Dedifferentiated amniotic fluid mesenchymal stem cell (primary cell): ENCODE measurements around the gene CACNA1D.

Experiments used
- DNase-seq: peaks from one replicate; pipeline ENCODE4 v3.0.0-alpha.2; 2016; ENCODE audit errors: extremely low spot score

The CACNA1D gene

GRCh38 chr3:53806182-53807116, 312.0 kb downstream of the CACNA1D start:
- DNase-seq = peak; percentile 91

DNA sequence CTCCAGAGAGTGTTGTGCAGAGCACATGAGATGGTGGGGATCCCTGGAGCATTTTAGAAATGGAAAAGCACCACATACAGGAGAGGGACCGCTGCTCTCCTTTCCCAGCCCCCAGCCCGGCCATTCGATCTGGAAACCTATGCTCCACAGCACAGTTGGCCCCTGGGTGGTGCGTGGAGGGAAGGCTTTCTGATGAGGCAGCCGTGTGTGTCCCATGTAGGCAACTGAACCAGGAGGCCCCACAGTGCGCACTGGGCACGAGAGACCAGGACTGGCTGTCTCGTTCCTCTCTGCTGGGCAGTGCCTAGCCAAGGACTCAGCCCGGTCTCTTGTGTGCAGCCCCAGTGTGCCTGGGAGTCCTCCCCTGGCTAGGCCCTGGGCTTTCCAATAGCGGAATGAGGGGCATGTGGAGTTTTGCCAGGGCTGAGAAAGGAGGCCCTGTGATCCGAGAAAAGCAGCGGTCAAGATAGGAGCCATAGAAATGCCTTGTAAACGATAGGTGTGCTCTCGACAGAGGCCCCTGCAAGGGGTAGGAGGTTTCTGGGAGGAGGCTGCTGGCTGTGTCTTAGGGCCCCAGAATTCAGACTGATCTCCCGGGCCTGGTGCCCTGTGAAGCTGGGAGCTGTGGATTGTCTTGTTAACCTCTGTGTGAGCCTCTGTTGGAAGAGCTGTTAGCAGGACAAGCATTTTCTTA, 312.9 kb downstream of the CACNA1D start:
- DNase-seq = no peak

GRCh38 chr3:53808496-53808895, 314.1 kb downstream of the CACNA1D start:
- no peak for DNase-seq

DNA sequence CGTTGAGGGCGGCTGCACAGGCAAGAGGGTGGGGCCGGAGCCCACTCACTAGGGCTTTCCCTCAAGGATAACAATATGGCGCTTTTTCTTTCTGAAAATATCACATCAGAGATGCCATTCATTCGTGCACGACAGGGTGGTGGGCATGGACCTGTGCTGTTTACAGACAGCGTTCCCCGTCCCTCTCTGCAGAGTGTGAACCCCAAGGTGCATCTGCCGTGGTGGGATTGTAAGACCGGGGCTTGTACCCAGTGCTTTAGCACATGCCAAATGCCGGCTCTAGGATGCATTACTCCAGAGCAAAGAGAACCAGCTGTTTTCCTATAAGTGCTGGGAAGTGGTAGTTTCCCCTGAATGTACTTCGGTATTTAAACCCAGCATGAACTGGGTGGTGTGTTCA, 314.9 kb downstream of the CACNA1D start:
- no peak for DNase-seq

- no peak for DNase-seq
These were observed 315.5 kb downstream of the CACNA1D start for GRCh38 chr3:53809764-53810400.

DNA sequence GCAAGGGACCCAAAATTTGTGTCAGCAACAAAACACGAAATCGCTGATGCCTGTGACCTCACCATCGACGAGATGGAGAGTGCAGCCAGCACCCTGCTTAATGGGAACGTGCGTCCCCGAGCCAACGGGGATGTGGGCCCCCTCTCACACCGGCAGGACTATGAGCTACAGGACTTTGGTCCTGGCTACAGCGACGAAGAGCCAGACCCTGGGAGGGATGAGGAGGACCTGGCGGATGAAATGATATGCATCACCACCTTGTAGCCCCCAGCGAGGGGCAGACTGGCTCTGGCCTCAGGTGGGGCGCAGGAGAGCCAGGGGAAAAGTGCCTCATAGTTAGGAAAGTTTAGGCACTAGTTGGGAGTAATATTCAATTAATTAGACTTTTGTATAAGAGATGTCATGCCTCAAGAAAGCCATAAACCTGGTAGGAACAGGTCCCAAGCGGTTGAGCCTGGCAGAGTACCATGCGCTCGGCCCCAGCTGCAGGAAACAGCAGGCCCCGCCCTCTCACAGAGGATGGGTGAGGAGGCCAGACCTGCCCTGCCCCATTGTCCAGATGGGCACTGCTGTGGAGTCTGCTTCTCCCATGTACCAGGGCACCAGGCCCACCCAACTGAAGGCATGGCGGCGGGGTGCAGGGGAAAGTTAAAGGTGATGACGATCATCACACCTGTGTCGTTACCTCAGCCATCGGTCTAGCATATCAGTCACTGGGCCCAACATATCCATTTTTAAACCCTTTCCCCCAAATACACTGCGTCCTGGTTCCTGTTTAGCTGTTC, 316.9 kb downstream of the CACNA1D start:
- DNase-seq = no peak

DNA sequence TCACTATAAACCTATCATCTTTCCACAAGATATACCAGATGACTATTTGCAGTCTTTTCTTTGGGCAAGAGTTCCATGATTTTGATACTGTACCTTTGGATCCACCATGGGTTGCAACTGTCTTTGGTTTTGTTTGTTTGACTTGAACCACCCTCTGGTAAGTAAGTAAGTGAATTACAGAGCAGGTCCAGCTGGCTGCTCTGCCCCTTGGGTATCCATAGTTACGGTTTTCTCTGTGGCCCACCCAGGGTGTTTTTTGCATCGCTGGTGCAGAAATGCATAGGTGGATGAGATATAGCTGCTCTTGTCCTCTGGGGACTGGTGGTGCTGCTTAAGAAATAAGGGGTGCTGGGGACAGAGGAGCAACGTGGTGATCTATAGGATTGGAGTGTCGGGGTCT, 318.0 kb downstream of the CACNA1D start:
- no peak for DNase-seq

DNA sequence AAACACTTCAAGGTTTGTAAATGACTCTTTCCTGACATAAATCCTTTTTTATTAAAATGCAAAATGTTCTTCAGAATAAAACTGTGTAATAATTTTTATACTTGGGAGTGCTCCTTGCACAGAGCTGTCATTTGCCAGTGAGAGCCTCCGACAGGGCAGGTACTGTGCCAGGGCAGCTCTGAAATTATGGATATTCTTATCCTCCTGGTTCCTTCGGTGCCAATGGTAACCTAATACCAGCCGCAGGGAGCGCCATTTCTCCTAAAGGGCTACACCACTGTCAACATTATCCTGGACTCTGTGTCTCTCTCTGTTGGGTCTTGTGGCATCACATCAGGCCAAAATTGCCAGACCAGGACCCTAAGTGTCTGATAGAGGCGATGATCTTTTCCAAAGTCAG, 318.8 kb downstream of the CACNA1D start:
- no peak for DNase-seq

GRCh38 chr3:53813876-53814275, 319.5 kb downstream of the CACNA1D start:
- DNase-seq = no peak

DNA sequence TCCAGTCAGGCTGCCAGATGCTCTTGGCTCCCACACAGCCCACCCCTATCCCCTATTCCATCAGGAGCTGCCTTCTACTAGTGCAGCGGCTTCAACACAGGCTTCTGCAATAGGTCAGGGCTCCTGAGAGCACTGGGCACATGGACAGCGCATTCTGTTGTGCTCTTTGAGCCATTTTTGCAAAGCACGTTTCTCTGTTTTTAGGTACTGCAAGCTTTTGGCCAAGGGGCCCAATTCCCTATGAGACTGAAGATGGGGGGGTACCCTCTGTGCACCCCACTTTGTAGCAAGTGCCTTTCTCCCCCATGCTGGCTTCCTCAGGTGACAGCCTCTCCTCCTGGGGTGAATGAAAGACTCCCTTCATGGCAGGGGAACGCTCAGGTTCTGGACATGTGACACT, 320.7 kb downstream of the CACNA1D start:
- DNase-seq = no peak

- DNase-seq = no peak
These were observed 321.2 kb downstream of the CACNA1D start for GRCh38 chr3:53815651-53816050.

- DNase-seq = no peak
These were observed 322.0 kb downstream of the CACNA1D start for GRCh38 chr3:53816425-53816824.

GRCh38 chr3:53817211-53817610, 322.8 kb downstream of the CACNA1D start:
- DNase-seq = no peak

- no peak for DNase-seq
These were observed 323.4 kb downstream of the CACNA1D start for GRCh38 chr3:53817809-53818208.

DNA sequence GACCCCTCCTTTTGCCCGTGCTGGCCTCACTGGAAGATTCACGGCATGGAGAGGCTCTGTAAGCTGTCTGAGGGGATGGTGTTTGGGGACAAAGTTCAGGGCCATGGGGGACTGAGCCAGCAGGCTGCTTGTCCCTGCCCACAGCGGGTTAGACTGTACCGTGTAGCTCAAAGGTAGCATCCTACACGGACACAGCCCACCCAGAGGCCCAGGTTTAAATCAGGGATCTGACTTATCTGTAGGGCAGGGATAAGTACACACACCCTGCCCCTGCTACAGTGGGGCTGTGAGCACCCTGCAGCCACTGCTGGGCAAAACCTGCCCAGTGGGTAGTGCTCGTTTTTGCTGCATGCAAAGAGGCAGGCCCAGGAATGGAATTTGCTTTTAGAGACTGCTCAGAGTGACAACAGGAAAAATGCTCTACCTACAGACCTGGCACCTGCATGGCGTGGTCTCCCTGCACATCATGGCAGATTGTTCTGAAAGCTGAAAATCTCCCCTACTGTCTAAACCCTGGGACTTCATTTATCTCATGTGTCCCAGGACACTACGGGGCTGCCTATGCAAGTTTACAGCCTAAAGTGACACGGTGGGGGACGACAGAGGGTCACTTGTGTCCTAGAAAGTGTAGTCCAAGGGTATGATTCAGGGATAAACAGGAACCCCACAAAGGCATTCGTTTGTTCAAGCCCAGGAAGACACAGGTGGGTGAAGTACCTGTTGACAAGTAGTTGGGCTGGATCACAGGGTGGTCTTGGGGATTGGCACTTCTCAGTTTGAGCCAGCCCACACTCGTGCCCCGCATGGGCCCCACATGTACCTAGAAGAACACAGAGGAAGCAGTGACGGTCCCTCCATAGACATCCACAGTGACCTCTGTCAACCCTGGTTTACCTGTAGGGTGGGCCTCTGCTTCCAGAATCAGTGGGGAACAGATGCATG, 324.1 kb downstream of the CACNA1D start:
- DNase-seq = no peak

GRCh38 chr3:53819163-53819868, 324.9 kb downstream of the CACNA1D start:
- no peak for DNase-seq

DNA sequence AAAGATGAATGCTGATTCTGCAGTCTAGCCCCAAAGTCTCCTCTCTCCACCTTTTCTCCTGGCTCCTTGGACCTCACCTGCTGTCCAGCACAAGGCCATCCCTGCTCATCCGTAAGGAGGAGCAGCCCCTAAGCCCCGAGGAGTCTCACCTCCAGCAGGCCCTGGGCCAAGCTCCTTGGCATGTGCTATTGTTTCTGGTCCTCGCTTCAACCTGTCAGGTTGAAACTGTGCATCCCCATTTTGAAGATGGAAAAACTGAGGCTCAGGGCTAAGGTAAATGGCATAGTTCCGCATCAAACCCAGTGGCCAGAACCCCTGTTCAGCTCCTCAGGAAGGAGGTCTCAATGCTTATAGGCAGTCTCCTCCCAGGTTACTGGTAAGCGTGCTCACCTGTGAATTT, 325.7 kb downstream of the CACNA1D start:
- DNase-seq = no peak

DNA sequence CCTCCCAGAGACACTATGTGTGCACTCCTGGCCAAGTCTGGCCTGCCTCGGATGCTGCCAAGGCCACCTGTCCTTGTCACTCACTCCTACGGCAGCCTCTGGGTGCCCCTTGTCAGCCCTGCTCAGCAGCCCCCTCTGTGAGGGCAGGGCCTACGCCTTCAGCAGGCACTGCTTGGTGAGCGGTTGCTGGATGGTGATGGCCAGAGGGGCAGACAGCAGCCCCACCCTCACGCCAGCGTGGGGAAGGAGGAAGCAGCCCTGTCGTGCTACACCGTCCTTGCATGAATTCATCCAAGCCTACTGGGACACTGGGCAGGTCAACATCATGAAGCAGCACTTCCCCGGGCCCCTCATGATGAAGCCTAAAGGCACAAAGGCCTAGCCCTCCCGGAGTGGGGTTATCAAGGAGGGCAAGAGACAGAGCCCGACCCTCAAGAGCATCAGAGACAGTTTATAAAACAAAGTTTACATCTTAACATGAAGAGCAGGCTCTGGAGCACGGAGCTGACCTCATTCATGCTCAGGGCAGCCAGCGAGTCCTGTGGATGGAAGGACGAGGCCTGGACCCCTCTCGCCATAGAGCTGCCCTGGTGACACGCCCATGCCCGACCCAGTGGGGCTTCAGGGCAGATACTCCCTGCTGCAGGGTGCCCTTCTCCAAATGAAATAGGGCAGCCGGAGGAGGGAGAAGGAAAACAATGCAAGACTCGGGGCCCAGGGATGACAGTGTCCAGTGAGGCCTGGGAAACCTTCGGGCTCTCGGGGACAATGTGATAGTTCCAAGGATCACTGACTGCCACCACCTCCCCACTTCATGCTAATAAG, 326.6 kb downstream of the CACNA1D start:
- DNase-seq = no peak

GRCh38 chr3:53821631-53822121, 327.3 kb downstream of the CACNA1D start:
- no peak for DNase-seq
